ENCODE measurements around the gene SH2D4B. TPM values are rescaled to one million over a fixed set of nuclear protein-coding genes. Genes with fewer than 3 reads are reported as not detected.

Gene SH2D4B
- total RNA-seq, 1 donor from 2014 or later, result not detected

DNA sequence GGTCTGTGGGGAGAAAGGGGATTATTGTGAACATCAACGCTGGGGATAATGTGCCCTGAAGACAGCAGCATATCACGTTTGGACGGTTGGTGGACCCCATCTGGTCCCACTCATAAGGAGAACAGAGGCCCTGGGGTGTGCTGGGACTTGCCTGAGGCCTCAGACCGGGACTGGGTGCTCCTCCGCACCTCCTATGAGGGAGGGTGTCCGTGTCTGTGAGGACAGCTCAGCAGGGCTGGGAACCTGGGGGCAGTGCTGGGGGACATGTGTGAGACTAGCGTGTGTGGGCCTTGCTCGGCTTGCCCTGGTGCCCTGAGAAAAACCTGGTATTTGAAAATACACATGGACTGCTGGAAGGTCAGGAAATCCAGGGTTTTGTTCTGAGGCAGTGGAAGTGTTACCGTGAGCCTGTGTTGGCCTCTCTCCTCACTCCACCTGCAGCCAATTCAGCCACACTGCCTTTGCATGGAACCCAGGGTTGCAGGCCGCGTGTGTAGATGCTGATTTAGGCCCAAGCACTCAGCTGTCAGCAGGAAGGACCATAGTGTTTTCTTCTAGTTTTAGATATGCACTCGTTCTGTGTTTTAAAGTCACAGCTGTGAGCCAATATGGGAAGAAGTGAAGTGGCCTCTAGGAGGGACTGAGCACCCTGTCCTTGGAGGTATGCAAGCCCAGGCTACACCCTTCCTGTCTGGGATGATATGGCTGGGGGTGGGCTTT lies 13.4 kb upstream of the SH2D4B start:
- Histone ChIP-seq H3K27me3 (no peaks in the 10 kb centered on the region), H3K4me1 (peaks cover 23% of the 10 kb centered on the region), H3K9me3 (no peaks in the 10 kb centered on the region), H3K4me3 (no peak overlapping the region), H3K36me3 (no peaks in the 10 kb centered on the region), H3K27ac (no peak overlapping the region)
- TF ChIP-seq CTCF (IDR thresholded peaks at IDR 0.05) (no peak), POLR2A (IDR thresholded peaks at IDR 0.05) (no peak), POLR2AphosphoS5 (IDR thresholded peaks at IDR 0.05; ENCODE audit: insufficient read depth in 1 of 2, low read depth in 1 of 2) (no peak)
- no peak for DNase-seq (ENCODE audit: extremely low spot score in 2 of 2)
- intact Hi-C loops (cut with DNase I), result no loop called here

GRCh38 chr10:80526218-80526617 lies 11.5 kb upstream of the SH2D4B start:
- H3K4me1 ChIP-seq, result peaks cover 29% of the 10 kb centered on the region
- no peak for DNase-seq (ENCODE audit: extremely low spot score in 2 of 2)

GRCh38 chr10:80526742-80527141 lies 11.0 kb upstream of the SH2D4B start:
- DNase-seq (ENCODE audit: extremely low spot score in 2 of 2), result no peak
- no peaks in the 10 kb centered on the region for H3K36me3 ChIP-seq
- H3K9me3 ChIP-seq, result no peaks in the 10 kb centered on the region
- no peak overlapping the region for H3K4me3 ChIP-seq
- TF ChIP-seq CTCF (IDR thresholded peaks at IDR 0.05) (no peak), POLR2AphosphoS5 (IDR thresholded peaks at IDR 0.05; ENCODE audit: insufficient read depth in 1 of 2, low read depth in 1 of 2) (no peak), POLR2A (IDR thresholded peaks at IDR 0.05) (no peak)
- peaks cover 29% of the 10 kb centered on the region for H3K4me1 ChIP-seq
- intact Hi-C loops (cut with DNase I), result no loop called here
- no peak overlapping the region for H3K27ac ChIP-seq
- H3K27me3 ChIP-seq, result no peaks in the 10 kb centered on the region

More at GRCh38 chr10:80526218-80526617, 11.5 kb upstream of the SH2D4B start:
- TF ChIP-seq POLR2AphosphoS5 (IDR thresholded peaks at IDR 0.05; ENCODE audit: insufficient read depth in 1 of 2, low read depth in 1 of 2), result no peak
- TF ChIP-seq CTCF (IDR thresholded peaks at IDR 0.05), result no peak
- no peak for TF ChIP-seq POLR2A (IDR thresholded peaks at IDR 0.05)
- no peaks in the 10 kb centered on the region for H3K27me3 ChIP-seq
- H3K4me3 ChIP-seq, result no peak overlapping the region
- intact Hi-C loops (cut with DNase I), result no loop called here
- no peaks in the 10 kb centered on the region for H3K9me3 ChIP-seq
- H3K27ac ChIP-seq, result no peak overlapping the region
- H3K36me3 ChIP-seq, result no peaks in the 10 kb centered on the region

DNA sequence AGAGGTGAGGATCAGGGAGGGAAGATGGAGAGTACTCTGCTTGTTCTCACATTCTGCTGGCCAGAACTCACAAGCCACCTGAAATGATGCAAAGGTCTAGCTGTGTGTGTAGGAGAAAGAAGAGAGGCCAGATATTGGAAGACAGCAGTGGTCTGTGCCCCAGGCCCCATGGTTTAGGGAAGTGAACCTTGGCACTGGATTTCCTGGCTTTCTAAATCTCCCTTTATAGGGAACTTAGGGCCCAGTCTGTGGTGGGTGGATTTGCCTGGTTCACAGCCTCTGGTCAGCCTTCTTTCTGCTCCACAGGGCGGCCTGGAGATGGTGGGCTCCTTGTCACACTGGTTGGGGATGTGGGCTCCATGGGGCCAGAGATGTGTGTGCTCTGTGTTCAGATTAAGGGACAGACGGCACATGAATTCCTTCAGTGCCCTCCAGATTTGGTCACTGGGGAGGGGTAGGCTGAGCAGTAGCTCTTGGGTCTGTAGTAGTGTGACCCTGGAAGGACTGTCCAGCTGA lies 9.5 kb upstream of the SH2D4B start:
- H3K36me3 ChIP-seq, result no peaks in the 10 kb centered on the region
- intact Hi-C loops (cut with DNase I), result no loop called here
- TF ChIP-seq POLR2AphosphoS5 (IDR thresholded peaks at IDR 0.05; ENCODE audit: insufficient read depth in 1 of 2, low read depth in 1 of 2), result no peak
- TF ChIP-seq CTCF (IDR thresholded peaks at IDR 0.05), result no peak
- TF ChIP-seq POLR2A (IDR thresholded peaks at IDR 0.05), result no peak
- DNase-seq (ENCODE audit: extremely low spot score in 2 of 2), result no peak
- no peaks in the 10 kb centered on the region for H3K9me3 ChIP-seq
- no peak overlapping the region for H3K4me3 ChIP-seq
- H3K27ac ChIP-seq, result no peak overlapping the region
- H3K27me3 ChIP-seq, result no peaks in the 10 kb centered on the region
- peaks cover 29% of the 10 kb centered on the region for H3K4me1 ChIP-seq

DNA sequence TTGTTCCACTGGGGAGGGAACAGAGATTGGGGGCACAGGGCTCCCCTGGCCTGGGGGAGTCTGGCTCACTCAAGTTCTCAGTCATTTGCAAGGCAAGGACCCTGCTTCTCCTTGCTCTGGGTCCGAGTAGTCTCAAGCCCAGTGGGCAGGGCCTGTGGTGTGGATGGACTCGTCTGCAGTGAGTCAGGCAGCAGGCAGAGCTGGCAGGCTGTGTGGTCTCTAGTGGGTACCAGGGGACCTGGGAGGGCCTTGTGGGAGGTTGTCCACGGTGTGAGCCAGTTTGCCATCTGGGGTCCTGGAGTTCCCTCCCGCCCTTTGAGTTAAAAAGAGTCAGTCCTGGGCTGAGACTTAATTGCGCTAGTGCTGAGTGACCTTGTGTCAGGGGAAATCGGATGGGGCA lies 8.8 kb upstream of the SH2D4B start:
- no peak overlapping the region for H3K27ac ChIP-seq
- intact Hi-C loops (cut with DNase I), result no loop called here
- TF ChIP-seq POLR2A (IDR thresholded peaks at IDR 0.05), result no peak
- no peak for TF ChIP-seq CTCF (IDR thresholded peaks at IDR 0.05)
- no peak for TF ChIP-seq POLR2AphosphoS5 (IDR thresholded peaks at IDR 0.05; ENCODE audit: insufficient read depth in 1 of 2, low read depth in 1 of 2)
- H3K4me3 ChIP-seq, result no peak overlapping the region
- H3K9me3 ChIP-seq, result no peaks in the 10 kb centered on the region
- peaks cover 28% of the 10 kb centered on the region for H3K4me1 ChIP-seq
- H3K36me3 ChIP-seq, result no peaks in the 10 kb centered on the region
- H3K27me3 ChIP-seq, result no peaks in the 10 kb centered on the region
- no peak for DNase-seq (ENCODE audit: extremely low spot score in 2 of 2)
